ENCODE results near the gene HUNK.
"Not testable (repeated sequence)": the region's sequence is repeated elsewhere in the genome, so short reads cannot be mapped to it uniquely, and the experiment has no call there.

HUNK gene

GRCh38 chr21:31921079-31921478 lies 48.3 kb downstream of the HUNK start:
- DNase-seq (ENCODE audit: low read depth), result peak; percentile 66

- DNase-seq (ENCODE audit: low read depth), result no peak
Observed at GRCh38 chr21:31922881-31923280, 50.1 kb downstream of the HUNK start.

GRCh38 chr21:31923756-31924155 lies 50.9 kb downstream of the HUNK start:
- no peak for DNase-seq (ENCODE audit: low read depth)

GRCh38 chr21:31924548-31924947 lies 51.7 kb downstream of the HUNK start:
- DNase-seq (ENCODE audit: low read depth), result no peak

- no peak for DNase-seq (ENCODE audit: low read depth)
Observed at GRCh38 chr21:31926498-31926897, 53.7 kb downstream of the HUNK start.

GRCh38 chr21:31927689-31928353 lies 55.0 kb downstream of the HUNK start:
- DNase-seq (ENCODE audit: low read depth), result peak; percentile 19

- DNase-seq (ENCODE audit: low read depth), result no peak
Observed at GRCh38 chr21:31928656-31929055, 55.8 kb downstream of the HUNK start.

- no peak for DNase-seq (ENCODE audit: low read depth)
Observed at GRCh38 chr21:31929548-31929947, 56.7 kb downstream of the HUNK start.

GRCh38 chr21:31930001-31930400 lies 57.2 kb downstream of the HUNK start:
- DNase-seq (ENCODE audit: low read depth), result no peak

GRCh38 chr21:31931644-31932469 lies 59.0 kb downstream of the HUNK start:
- no peak for DNase-seq (ENCODE audit: low read depth)

GRCh38 chr21:31932470-31932764 lies 59.6 kb downstream of the HUNK start:
- no peak for DNase-seq (ENCODE audit: low read depth)

- DNase-seq (ENCODE audit: low read depth), result no peak
Observed at GRCh38 chr21:31937303-31937702, 64.5 kb downstream of the HUNK start.

- DNase-seq (ENCODE audit: low read depth), result no peak
Observed at GRCh38 chr21:31938330-31939301, 65.8 kb downstream of the HUNK start.

- DNase-seq (ENCODE audit: low read depth), result no peak
Observed at GRCh38 chr21:31941694-31942093, 68.9 kb downstream of the HUNK start.

GRCh38 chr21:31943561-31943960 lies 70.7 kb downstream of the HUNK start:
- DNase-seq (ENCODE audit: low read depth), result no peak

- DNase-seq (ENCODE audit: low read depth), result no peak
Observed at GRCh38 chr21:31945141-31945540, 72.3 kb downstream of the HUNK start.

- DNase-seq (ENCODE audit: low read depth), result peak; percentile 85
Observed at GRCh38 chr21:31945546-31945945, 72.7 kb downstream of the HUNK start.

- peak; percentile 55 for DNase-seq (ENCODE audit: low read depth)
Observed at GRCh38 chr21:31946231-31946630, 73.4 kb downstream of the HUNK start.

GRCh38 chr21:31946876-31947550 lies 74.2 kb downstream of the HUNK start:
- DNase-seq (ENCODE audit: low read depth), result not testable (repeated sequence)

- peak; percentile 4 for DNase-seq (ENCODE audit: low read depth)
Observed at GRCh38 chr21:31948676-31949075, 75.9 kb downstream of the HUNK start.

GRCh38 chr21:31952828-31953227 lies 80.0 kb downstream of the HUNK start:
- no peak for DNase-seq (ENCODE audit: low read depth)

GRCh38 chr21:31957631-31958030 lies 84.8 kb downstream of the HUNK start:
- no peak for DNase-seq (ENCODE audit: low read depth)

Data from EH (cell line).